ENCODE results near the gene HTRA1.

DNA sequence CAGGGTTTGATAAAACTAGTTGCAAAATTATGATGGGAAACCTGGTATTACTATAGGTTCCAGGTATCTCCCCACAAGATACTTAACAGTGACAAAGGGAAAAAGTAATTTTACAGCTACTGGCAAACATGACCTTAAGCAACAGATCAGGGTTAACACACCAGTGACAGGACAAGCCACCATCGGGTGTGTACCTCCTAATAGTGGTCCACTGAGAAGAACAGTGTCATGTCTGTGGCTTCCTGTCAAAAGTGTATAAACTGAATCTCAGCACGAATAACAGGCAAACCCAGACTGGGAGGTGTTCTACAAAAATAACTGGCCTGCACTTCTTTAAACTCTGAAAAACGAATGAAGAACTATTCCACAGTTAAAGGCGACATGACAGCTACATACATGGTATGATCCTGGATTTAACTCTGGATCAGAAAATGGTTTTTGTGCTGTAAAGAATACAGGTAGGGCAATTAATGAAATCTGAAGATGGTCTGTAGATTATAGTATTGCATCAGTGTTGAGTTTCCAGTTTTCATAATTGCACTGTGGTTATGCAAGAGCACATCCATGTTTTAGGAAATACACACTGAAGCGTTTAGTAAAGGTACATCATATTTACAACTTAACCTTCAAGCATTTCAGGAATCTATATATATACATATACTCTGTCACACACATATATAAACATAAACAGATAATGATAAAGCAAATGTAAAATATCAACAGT lies 38.9 kb upstream of the HTRA1 start:
- TF ChIP-seq POLR2A (IDR thresholded peaks at IDR 0.05) (no peak), CTCF (IDR thresholded peaks at IDR 0.05) (no peak)

All from esophagus squamous epithelium (tissue), 4 donors.